Left colon (tissue), 2 donors: ENCODE results near the gene BEND7. TPM values are rescaled to one million over a fixed set of nuclear protein-coding genes. Genes with fewer than 3 reads are reported as not detected.
A peak's percentile ranks its signal among the peaks of the same experiment; 100 is the strongest.
"Not testable (repeated sequence)": the region's sequence is repeated elsewhere in the genome, so short reads cannot be mapped to it uniquely, and the experiment has no call there.

Source experiments
- ATAC-seq: fragments of 200-7000 bp; cut with Tn5 transposase; one replicate; pipeline ENCODE4 v1.9.1; 2020; ENCODE audit warnings: mild to moderate bottlenecking, moderate library complexity
- DNase-seq, 2 donors: peaks; one replicate each; pipeline ENCODE4 v3.0.0-alpha.2; 2020
- intact Hi-C, 2 donors: fragments of 100-400 bp; cut with DNase I in 1 of 2; cut with micrococcal nuclease in 1 of 2; formaldehyde crosslinking; loops; one replicate each; pipeline versions ENCODE4 v1.11.2 to v1.14.0; 2022; cut with DNase I, micrococcal nuclease
- total RNA-seq, 2 donors: library from RNA; stranded (reverse); fragmentation: NEBNext Ultra II Directional; extraction: Animal tissue kit (Norgen Biotek cat#: 25700); gene quantifications; one replicate each; pipeline ENCODE4 v1.2.1, GENCODE V29; 2021
- donor health status: DM: no; HTN: no; CAD: no.
- donor health status: DM: yes; HTN: yes; CAD: no.

The BEND7 gene
- total RNA-seq, 2 donors from 2014 or later, result 23.7 to 33.2 TPM

GRCh38 chr10:13440185-13441061, 88.4 kb downstream of the BEND7 start:
- intact Hi-C loops, result loop anchor here in 1 of 2 donors (5.0 kb wide), 1 partner anchor 68 kb away; no protein-coding TSS in a partner anchor
- ATAC-seq, result peak; percentile 94

GRCh38 chr10:13439313-13440184, 89.3 kb downstream of the BEND7 start:
- intact Hi-C loops, result loop anchor here in 1 of 2 donors (5.0 kb wide), 1 partner anchor 67 kb away; no protein-coding TSS in a partner anchor
- peak in 1 of 2 donors; percentile 19 for DNase-seq
- ATAC-seq, result peak; percentile 62

More at GRCh38 chr10:13440185-13441061, 88.4 kb downstream of the BEND7 start:
- DNase-seq, result peak; percentile 37 to 73

- ATAC-seq (no peak), DNase-seq (no peak)
- intact Hi-C loops, result no loop called here
These were observed 91.7 kb downstream of the BEND7 start for GRCh38 chr10:13437026-13437555.

GRCh38 chr10:13427943-13428342, 100.9 kb downstream of the BEND7 start:
- intact Hi-C loops, ATAC-seq, DNase-seq: not testable (repeated sequence)

- intact Hi-C loops, result no loop called here
- ATAC-seq (no peak), DNase-seq (no peak)
These were observed 103.4 kb downstream of the BEND7 start for GRCh38 chr10:13425397-13425796.

GRCh38 chr10:13422800-13423199, 106.0 kb downstream of the BEND7 start:
- DNase-seq (no peak), ATAC-seq (no peak)
- intact Hi-C loops, result no loop called here

GRCh38 chr10:13421382-13421917, 107.4 kb downstream of the BEND7 start:
- intact Hi-C loops, result no loop called here
- no peak for ATAC-seq
- DNase-seq, result no peak

- DNase-seq (no peak), ATAC-seq (no peak)
- intact Hi-C loops, result no loop called here
These were observed 108.1 kb downstream of the BEND7 start for GRCh38 chr10:13420532-13421307.

- intact Hi-C loops, result no loop called here
- ATAC-seq (no peak), DNase-seq (no peak)
These were observed 111.2 kb downstream of the BEND7 start for GRCh38 chr10:13417459-13418126.

GRCh38 chr10:13416760-13417159, 112.1 kb downstream of the BEND7 start:
- no peak for DNase-seq
- ATAC-seq, result no peak
- intact Hi-C loops, result no loop called here

GRCh38 chr10:13414855-13415254, 114.0 kb downstream of the BEND7 start:
- ATAC-seq, result peak; percentile 95
- intact Hi-C loops, result no loop called here
- peak; percentile 56 to 62 for DNase-seq

GRCh38 chr10:13414137-13414536, 114.7 kb downstream of the BEND7 start:
- DNase-seq (no peak), ATAC-seq (no peak)
- intact Hi-C loops, result no loop called here

GRCh38 chr10:13412894-13413293, 115.9 kb downstream of the BEND7 start:
- ATAC-seq, result no peak
- intact Hi-C loops, result no loop called here

GRCh38 chr10:13404791-13405190, 124.0 kb downstream of the BEND7 start:
- intact Hi-C loops, result no loop called here
- ATAC-seq (peak; percentile 74), DNase-seq (no peak)

More at GRCh38 chr10:13412894-13413293, 115.9 kb downstream of the BEND7 start:
- DNase-seq, result no peak

- intact Hi-C loops, result no loop called here
- ATAC-seq (peak; percentile 78), DNase-seq (no peak)
These were observed 124.5 kb downstream of the BEND7 start for GRCh38 chr10:13404305-13404759.

- intact Hi-C loops, ATAC-seq, DNase-seq: not testable (repeated sequence)
These were observed 125.4 kb downstream of the BEND7 start for GRCh38 chr10:13403426-13403825.

- intact Hi-C loops, result no loop called here
- ATAC-seq (peak; percentile 24), DNase-seq (no peak)
These were observed 126.8 kb downstream of the BEND7 start for GRCh38 chr10:13402021-13402420.

GRCh38 chr10:13401142-13401541, 127.7 kb downstream of the BEND7 start:
- ATAC-seq (no peak), DNase-seq (no peak)
- intact Hi-C loops, result no loop called here
